HG02588 (cell line): ENCODE results near the gene PRKCG.
"Not testable (repeated sequence)": the region's sequence is repeated elsewhere in the genome, so short reads cannot be mapped to it uniquely, and the experiment has no call there.

Experiments used
- ATAC-seq: cut with Tn5 transposase; IDR thresholded peaks from one replicate; pipeline ENCODE4 v1.9.1; 2021; ENCODE audit warnings: mild to moderate bottlenecking, moderate library complexity; ENCODE audit not compliant: unreplicated experiment

PRKCG gene

GRCh38 chr19:53881482-53882390, at the start of gene PRKCG:
TSS of gene PRKCG (plus strand) at chr19:53882197. CDS start at chr19:53882495, 298 bp downstream.
- ATAC-seq, result no peak

- not testable (repeated sequence) for ATAC-seq
Measured at GRCh38 chr19:53832861-53833260, 49.1 kb upstream of the PRKCG start.

GRCh38 chr19:53838446-53838845, 43.6 kb upstream of the PRKCG start:
- ATAC-seq, result not testable (repeated sequence)

- ATAC-seq, result not testable (repeated sequence)
Measured at GRCh38 chr19:53840241-53840640, 41.8 kb upstream of the PRKCG start.

GRCh38 chr19:53840914-53841313, 41.1 kb upstream of the PRKCG start:
- ATAC-seq, result not testable (repeated sequence)

- no peak for ATAC-seq
Measured at GRCh38 chr19:53844849-53845246, 37.1 kb upstream of the PRKCG start.

GRCh38 chr19:53847555-53847954, 34.4 kb upstream of the PRKCG start:
- no peak for ATAC-seq

GRCh38 chr19:53849237-53849676, 32.7 kb upstream of the PRKCG start:
- ATAC-seq, result no peak

- peak; percentile 61 for ATAC-seq
Measured at GRCh38 chr19:53853707-53854106, 28.3 kb upstream of the PRKCG start.

GRCh38 chr19:53864308-53864836, 17.6 kb upstream of the PRKCG start:
- no peak for ATAC-seq

GRCh38 chr19:53865523-53865917, 16.5 kb upstream of the PRKCG start:
- ATAC-seq, result no peak

GRCh38 chr19:53865918-53866864, 15.8 kb upstream of the PRKCG start:
- no peak for ATAC-seq

GRCh38 chr19:53866865-53867224, 15.2 kb upstream of the PRKCG start:
- no peak for ATAC-seq

- ATAC-seq, result peak; percentile 59
Measured at GRCh38 chr19:53867225-53868090, 14.5 kb upstream of the PRKCG start, which contains the start of gene MYADM. TSS of gene MYADM (plus strand) at chr19:53867883. CDS start at chr19:53873530, 5,647 bp downstream.

- ATAC-seq, result no peak
Measured at GRCh38 chr19:53868091-53868891, 13.7 kb upstream of the PRKCG start.

- peak; percentile 34 for ATAC-seq
Measured at GRCh38 chr19:53868892-53869804, 12.8 kb upstream of the PRKCG start.

- ATAC-seq, result not testable (repeated sequence)
Measured at GRCh38 chr19:53869805-53870484, 12.1 kb upstream of the PRKCG start.

GRCh38 chr19:53870485-53870844, 11.5 kb upstream of the PRKCG start:
- ATAC-seq, result no peak
